ENCODE results near the gene ST3GAL5. TPM values are rescaled to one million over a fixed set of nuclear protein-coding genes. Genes with fewer than 3 reads are reported as not detected.

The ST3GAL5 gene
- polyA plus RNA-seq, 4 donors, result 1.6 to 5.3 (median 3.6) TPM

GRCh38 chr2:85868822-85869221 lies 20.0 kb downstream of the ST3GAL5 start:
- Histone ChIP-seq H3K4me3 (ENCODE audit: low read depth in 1 of 3, low read length in 3 of 3) (no peak overlapping the region), H3K4me1 (ENCODE audit: control insufficient read depth in 3 of 3, insufficient read depth in 2 of 3, low read depth in 1 of 3, low read length in 2 of 3) (peaks cover 0 to 3% (median 0%) of the 10 kb centered on the region in 3 donors), H3K36me3 (ENCODE audit: control insufficient read depth in 3 of 3, insufficient read depth in 2 of 3, low read depth in 1 of 3, low read length in 3 of 3) (no peaks in the 10 kb centered on the region), H3K27ac (ENCODE audit: low read depth in 1 of 3, low read length in 2 of 3) (no peak overlapping the region), H3K9me3 (ENCODE audit: control insufficient read depth in 2 of 2, insufficient read depth in 1 of 2, low read depth in 1 of 2, low read length in 1 of 2) (no peaks in the 10 kb centered on the region), H3K27me3 (ENCODE audit: control insufficient read depth in 3 of 3, insufficient read depth in 3 of 3, low read length in 3 of 3) (no peaks in the 10 kb centered on the region)
- WGBS, 3 donors, result 92% methylated on average over 9 of the region's 9 CpGs
- FAIRE-seq (no peak), DNase-seq (no peak)

GRCh38 chr2:85867556-85868292 lies 21.1 kb downstream of the ST3GAL5 start:
- Histone ChIP-seq H3K4me1 (ENCODE audit: control insufficient read depth in 3 of 3, insufficient read depth in 2 of 3, low read depth in 1 of 3, low read length in 2 of 3) (peaks cover 0 to 6% (median 0%) of the 10 kb centered on the region in 3 donors), H3K9me3 (ENCODE audit: control insufficient read depth in 2 of 2, insufficient read depth in 1 of 2, low read depth in 1 of 2, low read length in 1 of 2) (no peaks in the 10 kb centered on the region), H3K4me3 (ENCODE audit: low read depth in 1 of 3, low read length in 3 of 3) (no peak overlapping the region), H3K27ac (ENCODE audit: low read depth in 1 of 3, low read length in 2 of 3) (no peak overlapping the region), H3K36me3 (ENCODE audit: control insufficient read depth in 3 of 3, insufficient read depth in 2 of 3, low read depth in 1 of 3, low read length in 3 of 3) (no peaks in the 10 kb centered on the region), H3K27me3 (ENCODE audit: control insufficient read depth in 3 of 3, insufficient read depth in 3 of 3, low read length in 3 of 3) (no peaks in the 10 kb centered on the region)
- FAIRE-seq (no peak), DNase-seq (no peak)
- WGBS, 3 donors, result 88 to 94% (median 89%) methylated on average over 11 of the region's 11 CpGs

GRCh38 chr2:85867121-85867520 lies 21.7 kb downstream of the ST3GAL5 start:
- Histone ChIP-seq H3K9me3 (ENCODE audit: control insufficient read depth in 2 of 2, insufficient read depth in 1 of 2, low read depth in 1 of 2, low read length in 1 of 2) (no peaks in the 10 kb centered on the region), H3K27ac (ENCODE audit: low read depth in 1 of 3, low read length in 2 of 3) (no peak overlapping the region), H3K36me3 (ENCODE audit: control insufficient read depth in 3 of 3, insufficient read depth in 2 of 3, low read depth in 1 of 3, low read length in 3 of 3) (no peaks in the 10 kb centered on the region), H3K4me3 (ENCODE audit: low read depth in 1 of 3, low read length in 3 of 3) (no peak overlapping the region), H3K27me3 (ENCODE audit: control insufficient read depth in 3 of 3, insufficient read depth in 3 of 3, low read length in 3 of 3) (no peaks in the 10 kb centered on the region), H3K4me1 (ENCODE audit: control insufficient read depth in 3 of 3, insufficient read depth in 2 of 3, low read depth in 1 of 3, low read length in 2 of 3) (peaks cover 0 to 6% (median 0%) of the 10 kb centered on the region in 3 donors)
- no peak for FAIRE-seq
- 85 to 93% (median 90%) methylated on average over 1 of the region's 1 CpG for WGBS, 3 donors
- no peak for DNase-seq

GRCh38 chr2:85866165-85866659 lies 22.6 kb downstream of the ST3GAL5 start:
- WGBS, 3 donors, result 87 to 91% (median 89%) methylated on average over 3 of the region's 3 CpGs
- no peak overlapping the region for H3K27ac ChIP-seq (ENCODE audit: low read depth in 1 of 3, low read length in 2 of 3)
- no peaks in the 10 kb centered on the region for H3K36me3 ChIP-seq (ENCODE audit: control insufficient read depth in 3 of 3, insufficient read depth in 2 of 3, low read depth in 1 of 3, low read length in 3 of 3)
- H3K9me3 ChIP-seq (ENCODE audit: control insufficient read depth in 2 of 2, insufficient read depth in 1 of 2, low read depth in 1 of 2, low read length in 1 of 2), result no peaks in the 10 kb centered on the region
- FAIRE-seq, result no peak
- H3K4me3 ChIP-seq (ENCODE audit: low read depth in 1 of 3, low read length in 3 of 3), result no peak overlapping the region
- H3K4me1 ChIP-seq (ENCODE audit: control insufficient read depth in 3 of 3, insufficient read depth in 2 of 3, low read depth in 1 of 3, low read length in 2 of 3), result peaks cover 0 to 6% (median 0%) of the 10 kb centered on the region in 3 donors
- DNase-seq, result no peak
- H3K27me3 ChIP-seq (ENCODE audit: control insufficient read depth in 3 of 3, insufficient read depth in 3 of 3, low read length in 3 of 3), result no peaks in the 10 kb centered on the region

DNA sequence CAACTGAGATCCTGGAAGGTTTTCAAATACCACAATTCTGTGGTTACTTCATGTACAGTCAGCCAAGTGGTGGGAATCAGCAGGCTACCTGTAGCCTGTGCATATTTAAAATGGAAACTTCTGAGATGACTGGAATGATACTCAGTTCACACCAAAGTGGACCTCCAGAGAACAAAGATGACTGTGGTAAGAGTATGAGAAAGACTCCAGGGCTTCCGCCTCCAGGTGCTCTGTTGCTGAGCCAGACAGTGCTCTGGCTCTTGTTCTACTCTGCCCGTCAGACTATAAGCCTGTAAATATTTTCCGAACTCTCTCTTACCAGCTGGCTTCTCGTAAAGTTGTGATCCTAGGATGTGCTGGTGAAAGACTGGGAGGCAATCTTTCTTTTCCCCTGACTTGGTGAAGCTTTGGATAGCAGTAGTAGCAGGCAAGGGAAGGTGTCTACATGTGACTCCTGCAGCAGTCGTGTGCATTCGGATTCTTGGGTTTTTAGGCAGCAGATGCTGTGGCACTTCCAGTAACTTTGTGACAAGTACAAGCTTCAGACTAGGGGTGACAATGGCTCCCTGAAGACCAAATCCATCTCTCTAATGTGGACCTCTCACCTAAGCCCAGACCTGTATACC lies 23.1 kb downstream of the ST3GAL5 start:
- no peaks in the 10 kb centered on the region for H3K9me3 ChIP-seq (ENCODE audit: control insufficient read depth in 2 of 2, insufficient read depth in 1 of 2, low read depth in 1 of 2, low read length in 1 of 2)
- no peak overlapping the region for H3K4me3 ChIP-seq (ENCODE audit: low read depth in 1 of 3, low read length in 3 of 3)
- FAIRE-seq (no peak), DNase-seq (no peak)
- no peaks in the 10 kb centered on the region for H3K36me3 ChIP-seq (ENCODE audit: control insufficient read depth in 3 of 3, insufficient read depth in 2 of 3, low read depth in 1 of 3, low read length in 3 of 3)
- peaks cover 0 to 6% (median 0%) of the 10 kb centered on the region in 3 donors for H3K4me1 ChIP-seq (ENCODE audit: control insufficient read depth in 3 of 3, insufficient read depth in 2 of 3, low read depth in 1 of 3, low read length in 2 of 3)
- H3K27ac ChIP-seq (ENCODE audit: low read depth in 1 of 3, low read length in 2 of 3), result peak overlapping the region in 1 of 3 donors; percentile 45
- WGBS, 3 donors, result 66 to 74% (median 72%) methylated on average over 6 of the region's 6 CpGs
- no peaks in the 10 kb centered on the region for H3K27me3 ChIP-seq (ENCODE audit: control insufficient read depth in 3 of 3, insufficient read depth in 3 of 3, low read length in 3 of 3)

GRCh38 chr2:85864654-85865053 lies 24.1 kb downstream of the ST3GAL5 start:
- H3K9me3 ChIP-seq (ENCODE audit: control insufficient read depth in 2 of 2, insufficient read depth in 1 of 2, low read depth in 1 of 2, low read length in 1 of 2), result no peaks in the 10 kb centered on the region
- H3K27me3 ChIP-seq (ENCODE audit: control insufficient read depth in 3 of 3, insufficient read depth in 3 of 3, low read length in 3 of 3), result no peaks in the 10 kb centered on the region
- no peak overlapping the region for H3K27ac ChIP-seq (ENCODE audit: low read depth in 1 of 3, low read length in 2 of 3)
- no peak for FAIRE-seq
- WGBS, 3 donors, result 96 to 98% (median 96%) methylated on average over 2 of the region's 2 CpGs
- no peak for DNase-seq
- peaks cover 0 to 2% (median 0%) of the 10 kb centered on the region in 3 donors for H3K36me3 ChIP-seq (ENCODE audit: control insufficient read depth in 3 of 3, insufficient read depth in 2 of 3, low read depth in 1 of 3, low read length in 3 of 3)
- peaks cover 0 to 6% (median 0%) of the 10 kb centered on the region in 3 donors for H3K4me1 ChIP-seq (ENCODE audit: control insufficient read depth in 3 of 3, insufficient read depth in 2 of 3, low read depth in 1 of 3, low read length in 2 of 3)
- no peak overlapping the region for H3K4me3 ChIP-seq (ENCODE audit: low read depth in 1 of 3, low read length in 3 of 3)

DNA sequence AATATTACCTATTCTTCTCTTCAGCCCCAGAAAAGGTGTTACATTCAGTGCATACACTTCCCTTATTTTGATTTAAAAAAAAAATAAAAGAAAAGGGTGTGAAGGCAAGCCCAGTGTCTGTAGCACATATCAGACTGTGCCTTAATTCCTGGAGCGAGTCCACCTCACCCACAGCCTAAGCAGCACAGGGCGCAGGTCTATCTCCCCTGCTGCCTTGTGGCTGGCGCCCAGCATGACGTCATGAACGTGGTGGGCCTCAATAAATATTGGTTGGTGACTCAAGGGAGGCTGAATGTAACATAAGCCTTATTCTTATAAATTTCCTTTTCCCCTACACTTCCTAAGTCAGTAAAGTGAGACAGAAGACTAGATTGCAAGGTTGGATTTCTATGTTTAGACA lies 26.4 kb downstream of the ST3GAL5 start:
- H3K9me3 ChIP-seq (ENCODE audit: control insufficient read depth in 2 of 2, insufficient read depth in 1 of 2, low read depth in 1 of 2, low read length in 1 of 2), result no peaks in the 10 kb centered on the region
- H3K36me3 ChIP-seq (ENCODE audit: control insufficient read depth in 3 of 3, insufficient read depth in 2 of 3, low read depth in 1 of 3, low read length in 3 of 3), result peaks cover 0 to 5% (median 0%) of the 10 kb centered on the region in 3 donors
- 68 to 75% (median 73%) methylated on average over 5 of the region's 5 CpGs for WGBS, 3 donors
- no peaks in the 10 kb centered on the region for H3K27me3 ChIP-seq (ENCODE audit: control insufficient read depth in 3 of 3, insufficient read depth in 3 of 3, low read length in 3 of 3)
- H3K4me3 ChIP-seq (ENCODE audit: low read depth in 1 of 3, low read length in 3 of 3), result no peak overlapping the region
- peaks cover 0 to 6% (median 0%) of the 10 kb centered on the region in 3 donors for H3K4me1 ChIP-seq (ENCODE audit: control insufficient read depth in 3 of 3, insufficient read depth in 2 of 3, low read depth in 1 of 3, low read length in 2 of 3)
- FAIRE-seq (no peak), DNase-seq (peak in 1 of 2 donors; percentile 17)
- H3K27ac ChIP-seq (ENCODE audit: low read depth in 1 of 3, low read length in 2 of 3), result peak overlapping the region in 1 of 3 donors; percentile 45

GRCh38 chr2:85861650-85862049 lies 27.1 kb downstream of the ST3GAL5 start:
- Histone ChIP-seq H3K9me3 (ENCODE audit: control insufficient read depth in 2 of 2, insufficient read depth in 1 of 2, low read depth in 1 of 2, low read length in 1 of 2) (no peaks in the 10 kb centered on the region), H3K36me3 (ENCODE audit: control insufficient read depth in 3 of 3, insufficient read depth in 2 of 3, low read depth in 1 of 3, low read length in 3 of 3) (peaks cover 0 to 5% (median 0%) of the 10 kb centered on the region in 3 donors), H3K4me3 (ENCODE audit: low read depth in 1 of 3, low read length in 3 of 3) (no peak overlapping the region), H3K27ac (ENCODE audit: low read depth in 1 of 3, low read length in 2 of 3) (peak overlapping the region in 1 of 3 donors; percentile 17), H3K27me3 (ENCODE audit: control insufficient read depth in 3 of 3, insufficient read depth in 3 of 3, low read length in 3 of 3) (no peaks in the 10 kb centered on the region), H3K4me1 (ENCODE audit: control insufficient read depth in 3 of 3, insufficient read depth in 2 of 3, low read depth in 1 of 3, low read length in 2 of 3) (peaks cover 0 to 6% (median 0%) of the 10 kb centered on the region in 3 donors)
- FAIRE-seq (no peak), DNase-seq (peak in 1 of 2 donors; percentile 14)
- WGBS, 3 donors, result 47 to 67% (median 62%) methylated on average over 5 of the region's 5 CpGs
